Pancreas (tissue), 10 donors: ENCODE measurements around the gene OR10X1. TPM values are rescaled to one million over a fixed set of nuclear protein-coding genes. Genes with fewer than 3 reads are reported as not detected.

Source experiments
- ATAC-seq, 4 donors: fragments of 200-7000 bp; cut with Tn5 transposase; one replicate each; pipeline versions ENCODE4 v1.8.0 to v1.9.1; 2020; ENCODE audit warnings: mild to moderate bottlenecking in 4 of 4, moderate library complexity in 4 of 4
- DNase-seq, 6 donors: peaks; one replicate each; pipeline ENCODE4 v3.0.0-alpha.2; 2020
- FAIRE-seq: peaks from 2 replicates; lab custom pipeline; 2012; peaks lifted over from hg19 to GRCh38; lab: Jason Lieb, UNC
- H3K27ac ChIP-seq, 4 donors: fragments of 200-600 bp; sonication (generic); 1 replicate in 3 of 4; 2 replicates in 1 of 4; pipeline versions ENCODE4 v1.5.0 to v1.8.0; 2020
- H3K27me3 ChIP-seq, 4 donors: fragments of 200-600 bp; one replicate each; pipeline ENCODE4 v1.8.0; 2021
- H3K36me3 ChIP-seq, 3 donors: fragments of 200-600 bp; sonication (generic) in 1 of 3; one replicate each; pipeline versions ENCODE4 v1.5.0 to v1.8.0; 2020 to 2021
- H3K4me1 ChIP-seq, 3 donors: fragments of 200-600 bp; one replicate each; pipeline ENCODE4 v1.8.0; 2021
- H3K4me3 ChIP-seq, 4 donors: fragments of 200-600 bp; sonication (generic) in 2 of 4; one replicate each; pipeline versions ENCODE4 v1.5.0 to v1.8.0; 2020 to 2021
- H3K9me3 ChIP-seq, 4 donors: fragments of 200-600 bp; one replicate each; pipeline ENCODE4 v1.8.0; 2021
- CTCF ChIP-seq, 4 donors: fragments of 200-600 bp; sonication (generic) in 3 of 4; IDR thresholded peaks; one replicate each; pipeline versions ENCODE4 v1.5.0 to v1.8.0; 2021; ENCODE audit warnings: antibody characterized with exemption in 4 of 4
- WGBS, 2 donors: extraction: QIAGEN DNeasy Blood & Tissue Kit; methylation state at CpG; one replicate each; pipeline ENCODE4 v1.1.7; 2013; 5-methylcytosine and 5-hydroxymethylcytosine counted together
- intact Hi-C, 3 donors: fragments of 100-400 bp; cut with DNase I; formaldehyde crosslinking; loops; one replicate each; pipeline versions ENCODE4 v1.11.1 to v1.14.2; 2022
- polyA plus RNA-seq, 2 donors: library from polyadenylated mRNA; stranded (reverse); fragments of 200-250 nt; gene quantifications; one replicate each; pipeline ENCODE4 v1.2.3, GENCODE V29; 2013
- total RNA-seq, 6 donors: library from RNA; stranded (reverse); fragmentation: NEBNext Ultra II Directional in 4 of 6; extraction: Animal tissue kit (Norgen Biotek cat#: 25700) in 4 of 6; gene quantifications; one replicate each; pipeline versions ENCODE4 v1.2.1 to v1.2.4, GENCODE V29; 2021 to 2023
- donor health status: healthy with polysubstance abuse.
- donor health status: DM: no; HTN: no; CAD: no; lungs with moderate emphysema.
- donor health status: DM: no; HTN: no; CAD: no.
- donor health status: control.
- donor health status: control.
- donor health status: Bipolar disorder and iron deficiency.
- donor health status: DM: yes; HTN: yes; CAD: no.
- donor health status: DM: no; HTN: no; CAD: no.
- donor health status: DM: no; HTN: no; CAD: no.
- donor health status: DM: yes; HTN: yes; CAD: no.

The OR10X1 gene
- total RNA-seq: not detected
- polyA plus RNA-seq: not detected

GRCh38 chr1:158579733-158580132 lies at the start of gene OR10X1:
TSS of gene OR10X1 (minus strand) at chr1:158579899. CDS start at chr1:158579899, 0 bp downstream.
- no peak for DNase-seq
- Histone ChIP-seq H3K4me1 (no peaks in the 10 kb centered on the region), H3K27me3 (peaks cover 0 to 5% (median 2%) of the 10 kb centered on the region in 4 donors), H3K27ac (no peak within 1 kb of the TSS), H3K4me3 (no peak within 1 kb of the TSS), H3K9me3 (no peaks in the 10 kb centered on the region), H3K36me3 (no peaks in the 10 kb centered on the region)
- TF ChIP-seq CTCF (IDR thresholded peaks at IDR 0.05): no peak
- ATAC-seq: no peak
- 34 to 52% methylated on average over 1 of the region's 1 CpG for WGBS, 2 donors
- intact Hi-C loops: no loop called here
- FAIRE-seq: no peak

GRCh38 chr1:158613764-158614163 lies 34.1 kb upstream of the OR10X1 start:
- DNase-seq: no peak
- no peak overlapping the region for H3K4me3 ChIP-seq
- FAIRE-seq: no peak
- H3K36me3 ChIP-seq: no peaks in the 10 kb centered on the region
- no peak for TF ChIP-seq CTCF (IDR thresholded peaks at IDR 0.05)
- 58 to 73% methylated on average over 3 of the region's 3 CpGs for whole genome bisulfite sequencing, 2 donors
- intact Hi-C loops: no loop called here
- H3K4me1 ChIP-seq: no peaks in the 10 kb centered on the region
- H3K27ac ChIP-seq: no peak overlapping the region
- H3K27me3 ChIP-seq: no peaks in the 10 kb centered on the region
- ATAC-seq: no peak
- H3K9me3 ChIP-seq: no peaks in the 10 kb centered on the region

GRCh38 chr1:158611916-158612315 lies 32.2 kb upstream of the OR10X1 start:
- Histone ChIP-seq H3K27ac (no peak overlapping the region), H3K4me3 (no peak overlapping the region), H3K36me3 (no peaks in the 10 kb centered on the region), H3K4me1 (no peaks in the 10 kb centered on the region), H3K27me3 (no peaks in the 10 kb centered on the region), H3K9me3 (no peaks in the 10 kb centered on the region)
- intact Hi-C loops: no loop called here
- FAIRE-seq (no peak), ATAC-seq (no peak), DNase-seq (no peak)
- TF ChIP-seq CTCF (IDR thresholded peaks at IDR 0.05): no peak
- WGBS, 2 donors: 34 to 43% methylated on average over 3 of the region's 3 CpGs

- WGBS, 2 donors: 20 to 43% methylated on average over 1 of the region's 1 CpG
Observed at GRCh38 chr1:158607296-158607695, 27.6 kb upstream of the OR10X1 start.

More at GRCh38 chr1:158607296-158607695, 27.6 kb upstream of the OR10X1 start:
- H3K4me3 ChIP-seq: no peak overlapping the region
- H3K27me3 ChIP-seq: no peaks in the 10 kb centered on the region
- no peak for FAIRE-seq
- intact Hi-C loops: no loop called here
- TF ChIP-seq CTCF (IDR thresholded peaks at IDR 0.05): no peak
- no peak overlapping the region for H3K27ac ChIP-seq
- H3K4me1 ChIP-seq: no peaks in the 10 kb centered on the region
- no peak for ATAC-seq
- H3K36me3 ChIP-seq: no peaks in the 10 kb centered on the region
- no peak for DNase-seq
- H3K9me3 ChIP-seq: no peaks in the 10 kb centered on the region
